GM10266 (cell line): ENCODE results near the gene CYP27C1.

Experiments
- DNase-seq: peaks from one replicate; pipeline ENCODE4 v3.0.0; 2012; ENCODE audit errors: extremely low spot score
- CTCF ChIP-seq: IDR thresholded peaks from 2 replicates; pipeline ENCODE4 v1.5.1; 2012; ENCODE audit warnings: mild to moderate bottlenecking, low read depth; ENCODE audit not compliant: control insufficient read depth, insufficient read depth; ENCODE audit errors: missing control alignments

The CYP27C1 gene

GRCh38 chr2:127205218-127206125, 14.6 kb downstream of the CYP27C1 start:
- TF ChIP-seq CTCF: no peak
- no peak for DNase-seq

GRCh38 chr2:127201452-127201851, 18.6 kb downstream of the CYP27C1 start:
- DNase-seq: no peak
- no peak for TF ChIP-seq CTCF

GRCh38 chr2:127200962-127201361, 19.1 kb downstream of the CYP27C1 start:
- DNase-seq: no peak
- TF ChIP-seq CTCF: no peak

- DNase-seq: no peak
- TF ChIP-seq CTCF: no peak
Measured at GRCh38 chr2:127199223-127199622, 20.9 kb downstream of the CYP27C1 start.

GRCh38 chr2:127197475-127198385, 22.4 kb downstream of the CYP27C1 start:
- DNase-seq: no peak
- peak; percentile 56 for TF ChIP-seq CTCF

- TF ChIP-seq CTCF: peak; percentile 45
- no peak for DNase-seq
Measured at GRCh38 chr2:127196998-127197397, 23.1 kb downstream of the CYP27C1 start.
